Pancreas (tissue), 10 donors: ENCODE measurements around the gene TNIK. TPM values are rescaled to one million over a fixed set of nuclear protein-coding genes. Genes with fewer than 3 reads are reported as not detected.

Experiments
- ATAC-seq, 4 donors: fragments of 200-7000 bp; cut with Tn5 transposase; one replicate each; pipeline versions ENCODE4 v1.8.0 to v1.9.1; 2020; ENCODE audit warnings: mild to moderate bottlenecking in 4 of 4, moderate library complexity in 4 of 4
- DNase-seq, 6 donors: peaks; one replicate each; pipeline ENCODE4 v3.0.0-alpha.2; 2020
- FAIRE-seq: peaks from 2 replicates; lab custom pipeline; 2012; peaks lifted over from hg19 to GRCh38; lab: Jason Lieb, UNC
- H3K27ac ChIP-seq, 4 donors: fragments of 200-600 bp; sonication (generic); 1 replicate in 3 of 4; 2 replicates in 1 of 4; pipeline versions ENCODE4 v1.5.0 to v1.8.0; 2020
- H3K27me3 ChIP-seq, 4 donors: fragments of 200-600 bp; one replicate each; pipeline ENCODE4 v1.8.0; 2021
- H3K36me3 ChIP-seq, 3 donors: fragments of 200-600 bp; sonication (generic) in 1 of 3; one replicate each; pipeline versions ENCODE4 v1.5.0 to v1.8.0; 2020 to 2021
- H3K4me1 ChIP-seq, 3 donors: fragments of 200-600 bp; one replicate each; pipeline ENCODE4 v1.8.0; 2021
- H3K4me3 ChIP-seq, 4 donors: fragments of 200-600 bp; sonication (generic) in 2 of 4; one replicate each; pipeline versions ENCODE4 v1.5.0 to v1.8.0; 2020 to 2021
- H3K9me3 ChIP-seq, 4 donors: fragments of 200-600 bp; one replicate each; pipeline ENCODE4 v1.8.0; 2021
- CTCF ChIP-seq, 4 donors: fragments of 200-600 bp; sonication (generic) in 3 of 4; IDR thresholded peaks; one replicate each; pipeline versions ENCODE4 v1.5.0 to v1.8.0; 2021; ENCODE audit warnings: antibody characterized with exemption in 4 of 4
- WGBS, 2 donors: extraction: QIAGEN DNeasy Blood & Tissue Kit; methylation state at CpG; one replicate each; pipeline ENCODE4 v1.1.7; 2013; 5-methylcytosine and 5-hydroxymethylcytosine counted together
- intact Hi-C, 3 donors: fragments of 100-400 bp; cut with DNase I; formaldehyde crosslinking; loops; one replicate each; pipeline versions ENCODE4 v1.11.1 to v1.14.2; 2022
- polyA plus RNA-seq, 2 donors: library from polyadenylated mRNA; stranded (reverse); fragments of 200-250 nt; gene quantifications; one replicate each; pipeline ENCODE4 v1.2.3, GENCODE V29; 2013
- total RNA-seq, 6 donors: library from RNA; stranded (reverse); fragmentation: NEBNext Ultra II Directional in 4 of 6; extraction: Animal tissue kit (Norgen Biotek cat#: 25700) in 4 of 6; gene quantifications; one replicate each; pipeline versions ENCODE4 v1.2.1 to v1.2.4, GENCODE V29; 2021 to 2023
- donor health status: healthy with polysubstance abuse.
- donor health status: DM: no; HTN: no; CAD: no; lungs with moderate emphysema.
- donor health status: DM: no; HTN: no; CAD: no.
- donor health status: control.
- donor health status: control.
- donor health status: Bipolar disorder and iron deficiency.
- donor health status: DM: yes; HTN: yes; CAD: no.
- donor health status: DM: no; HTN: no; CAD: no.
- donor health status: DM: no; HTN: no; CAD: no.
- donor health status: DM: yes; HTN: yes; CAD: no.

TNIK gene
- total RNA-seq = 10 to 100 TPM in 1 of 6 donors, 1 to 10 TPM in 5; 4.4 to 13.6 (median 6.0) TPM
- polyA plus RNA-seq = 1 to 10 TPM; 3.5 to 4.7 TPM

GRCh38 chr3:171459942-171460724 lies at the start of gene TNIK:
Gene TNIK (minus strand): TSS chr3:171460405. CDS start chr3:171460063, 342 bp downstream.
- Histone ChIP-seq H3K27me3 (no peaks in the 10 kb centered on the region), H3K4me3 (peak within 1 kb of the TSS; percentile 54 to 93 (median 70)), H3K27ac (peak within 1 kb of the TSS; percentile 15 to 76 (median 41)), H3K9me3 (no peaks in the 10 kb centered on the region), H3K4me1 (peaks cover 3 to 22% (median 8%) of the 10 kb centered on the region in 3 donors), H3K36me3 (no peaks in the 10 kb centered on the region)
- peak; percentile 88 to 97 (median 90) for DNase-seq
- no peak for TF ChIP-seq CTCF (IDR thresholded peaks at IDR 0.05)
- 0 to 1% methylated on average over 50 to 55 of the region's 55 CpGs for WGBS, 2 donors
- intact Hi-C loops = loop anchor here in 1 of 3 donors (10.0 kb wide), 1 partner anchor 115 kb away; no protein-coding TSS in a partner anchor
- ATAC-seq = peak; percentile 92 to 95 (median 94)
- no peak for FAIRE-seq

- no peaks in the 10 kb centered on the region for H3K36me3 ChIP-seq
- intact Hi-C loops = no loop called here
- no peak overlapping the region for H3K27ac ChIP-seq
- H3K4me3 ChIP-seq = no peak overlapping the region
- DNase-seq (no peak), FAIRE-seq (no peak), ATAC-seq (no peak)
- H3K4me1 ChIP-seq = no peaks in the 10 kb centered on the region
- TF ChIP-seq CTCF (IDR thresholded peaks at IDR 0.05) = no peak
- H3K9me3 ChIP-seq = no peaks in the 10 kb centered on the region
- WGBS, 2 donors = 82 to 98% methylated on average over 2 of the region's 2 CpGs
- no peaks in the 10 kb centered on the region for H3K27me3 ChIP-seq
These were observed 48.5 kb upstream of the TNIK start for GRCh38 chr3:171508676-171509075.

DNA sequence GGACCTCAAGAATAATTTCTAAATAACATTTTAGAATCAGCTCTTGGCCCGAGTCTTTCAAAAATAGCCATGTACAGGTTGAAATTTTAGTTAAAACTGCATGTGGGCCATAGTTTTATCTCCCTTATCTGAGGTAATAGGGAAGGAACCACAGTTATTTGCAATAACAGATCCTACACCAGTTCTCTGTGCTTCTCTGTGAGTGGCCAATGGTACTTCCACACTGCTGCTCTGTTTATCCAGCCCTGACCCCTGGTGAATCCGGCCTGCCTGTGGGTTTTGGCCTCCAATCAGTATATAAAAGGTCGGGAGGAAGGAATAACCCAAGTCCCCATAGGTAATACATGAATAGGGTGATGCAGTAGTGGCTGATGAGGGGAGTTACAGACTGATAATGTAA lies 48.0 kb upstream of the TNIK start:
- no peak overlapping the region for H3K27ac ChIP-seq
- H3K36me3 ChIP-seq = no peaks in the 10 kb centered on the region
- intact Hi-C loops = no loop called here
- no peaks in the 10 kb centered on the region for H3K9me3 ChIP-seq
- DNase-seq (no peak), FAIRE-seq (no peak), ATAC-seq (no peak)
- no peaks in the 10 kb centered on the region for H3K27me3 ChIP-seq
- no peaks in the 10 kb centered on the region for H3K4me1 ChIP-seq
- 43 to 46% methylated on average over 3 of the region's 3 CpGs for WGBS, 2 donors
- no peak for TF ChIP-seq CTCF (IDR thresholded peaks at IDR 0.05)
- H3K4me3 ChIP-seq = no peak overlapping the region

GRCh38 chr3:171506743-171507319 lies 46.6 kb upstream of the TNIK start:
- ATAC-seq = no peak
- FAIRE-seq = no peak
- Histone ChIP-seq H3K4me1 (no peaks in the 10 kb centered on the region), H3K27me3 (no peaks in the 10 kb centered on the region), H3K27ac (no peak overlapping the region), H3K4me3 (no peak overlapping the region), H3K36me3 (no peaks in the 10 kb centered on the region), H3K9me3 (no peaks in the 10 kb centered on the region)
- 78 to 86% methylated on average over 5 of the region's 5 CpGs for WGBS, 2 donors
- intact Hi-C loops = no loop called here
- no peak for TF ChIP-seq CTCF (IDR thresholded peaks at IDR 0.05)
- no peak for DNase-seq
